ENCODE data around the gene RNF130.

Gene RNF130

DNA sequence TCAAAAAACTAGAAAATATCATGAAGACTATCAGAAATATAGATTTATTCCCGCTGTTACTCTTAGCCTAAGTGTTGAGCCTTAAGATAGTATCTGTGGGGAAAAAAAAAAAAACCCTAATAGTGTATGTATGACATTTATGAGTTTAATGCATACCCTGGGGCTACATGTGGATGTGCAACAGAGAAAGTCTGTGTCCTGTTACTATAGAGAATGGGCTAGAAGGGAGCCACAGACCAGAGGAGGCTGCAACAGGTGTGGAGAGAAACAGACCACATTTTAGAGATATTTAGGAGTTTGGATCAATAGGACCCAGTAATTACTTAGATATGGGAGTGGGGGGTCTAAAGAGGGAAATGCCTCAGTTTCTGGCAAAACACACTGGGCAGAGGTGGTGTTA, 15.4 kb downstream of the RNF130 start:
- DNase-seq (ENCODE audit: low read depth in 1 of 2, low spot score in 1 of 2), result no peak

DNA sequence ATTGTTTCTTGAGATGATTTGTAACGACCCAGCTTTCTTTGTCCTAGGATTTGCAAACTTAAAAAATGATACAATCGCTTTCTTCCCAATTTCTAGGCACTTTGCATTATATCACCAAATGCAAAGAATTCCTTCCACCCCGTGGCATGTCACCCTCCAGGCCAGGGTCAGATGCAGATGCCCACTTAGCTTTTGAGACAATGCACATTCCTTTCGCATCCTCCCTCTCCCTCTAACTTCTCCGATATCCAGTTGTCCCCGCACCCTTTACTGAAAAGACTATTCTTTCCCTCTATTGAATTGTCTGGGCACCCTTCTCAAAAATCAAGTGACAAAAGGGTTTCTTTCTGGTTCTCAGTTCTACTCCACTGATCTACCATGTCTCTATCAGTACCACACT, 17.3 kb downstream of the RNF130 start:
- no peak for DNase-seq (ENCODE audit: low read depth in 1 of 2, low spot score in 1 of 2)

DNA sequence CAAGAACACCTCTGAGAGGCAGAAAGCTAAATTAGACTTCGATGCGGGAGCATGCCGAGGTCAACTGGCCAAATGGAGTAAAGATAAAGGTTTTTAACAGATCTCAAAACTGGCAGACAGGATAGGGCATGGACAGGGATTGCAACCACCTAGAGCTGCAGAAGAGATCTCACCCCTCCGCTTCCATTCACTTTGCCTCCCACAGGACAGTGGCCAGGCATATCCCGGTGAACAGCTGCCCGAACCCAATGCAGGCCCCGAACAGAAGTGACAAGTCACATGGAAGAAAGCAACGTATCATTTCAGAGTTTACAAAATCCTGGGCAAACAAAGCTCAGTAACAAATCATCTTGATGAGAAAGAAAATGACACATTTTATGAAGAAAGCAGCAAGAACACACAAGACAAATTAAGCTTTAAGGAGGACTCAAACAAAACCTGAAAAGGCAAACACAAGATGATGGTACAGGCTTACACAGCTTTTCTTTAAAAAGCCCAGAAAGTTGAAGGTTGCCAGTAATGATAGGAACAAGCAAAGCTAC, 18.4 kb downstream of the RNF130 start:
- no peak for DNase-seq (ENCODE audit: low read depth in 1 of 2, low spot score in 1 of 2)

DNA sequence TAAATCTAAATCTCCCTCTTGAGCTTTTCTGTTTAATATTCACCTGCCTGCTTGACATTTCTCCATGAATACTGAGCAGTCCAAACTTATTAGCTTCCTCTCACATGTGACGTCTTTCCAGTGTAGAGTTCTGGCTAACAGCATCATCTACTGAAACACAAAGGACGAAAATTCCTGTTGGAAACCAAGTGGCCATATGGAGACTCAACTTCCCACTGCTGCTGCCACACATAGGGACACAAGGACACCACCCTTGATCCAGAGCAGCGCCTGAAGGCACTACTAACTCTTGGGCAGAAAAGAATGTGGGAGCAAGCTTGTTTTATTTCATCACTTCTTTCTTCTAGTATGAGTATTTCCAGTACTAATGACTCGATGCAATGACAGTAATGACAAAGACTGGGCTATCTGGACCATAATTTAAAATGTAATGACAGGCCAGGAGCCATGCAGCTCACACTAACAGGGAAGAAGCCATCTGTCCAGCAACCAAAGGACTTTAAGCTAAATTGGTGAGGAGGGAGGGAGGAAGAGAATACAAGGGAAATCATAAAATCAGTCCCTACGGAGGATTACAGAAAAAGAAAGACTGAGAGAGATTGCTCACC, 19.2 kb downstream of the RNF130 start:
- no peak for DNase-seq (ENCODE audit: low read depth in 1 of 2, low spot score in 1 of 2)

DNA sequence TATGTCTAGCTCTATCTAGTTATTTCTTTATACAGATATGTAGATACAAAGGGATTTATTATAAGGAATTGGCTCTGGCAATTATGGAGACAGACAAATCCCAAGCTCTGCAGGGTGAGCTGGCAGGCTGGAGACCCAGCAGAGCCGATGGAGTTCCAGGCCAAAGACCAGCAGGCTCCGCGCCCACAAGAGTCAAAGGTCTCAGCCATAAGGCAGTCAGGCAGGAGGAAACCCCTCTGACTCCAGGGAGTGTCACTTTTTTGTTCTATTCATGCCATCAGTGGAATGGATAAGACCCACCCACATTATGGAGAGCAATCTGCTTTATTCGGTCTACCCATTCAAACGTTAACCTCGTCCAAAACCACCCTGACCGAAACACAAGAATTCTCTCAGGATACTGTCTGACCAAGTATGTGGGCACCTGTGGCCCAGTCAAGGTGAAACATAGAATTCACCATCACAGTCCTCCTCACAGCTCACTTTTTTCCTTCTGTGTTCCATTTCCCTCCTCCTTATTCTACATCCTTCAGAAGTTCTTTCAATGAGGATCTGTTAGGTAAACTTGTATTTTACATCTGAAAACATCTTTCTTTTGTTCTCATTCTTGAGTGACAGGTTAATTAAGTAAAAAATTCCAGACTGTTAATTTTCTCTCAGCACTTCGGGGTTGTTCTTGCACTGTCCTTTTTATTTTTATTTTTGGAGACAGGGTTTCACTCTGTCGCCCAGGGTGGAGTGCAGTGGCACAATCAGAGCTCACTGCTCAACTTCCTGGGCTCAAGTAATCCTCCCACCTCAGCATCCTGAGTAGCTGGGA, 21.2 kb downstream of the RNF130 start:
- DNase-seq (ENCODE audit: low read depth in 1 of 2, low spot score in 1 of 2), result no peak

DNA sequence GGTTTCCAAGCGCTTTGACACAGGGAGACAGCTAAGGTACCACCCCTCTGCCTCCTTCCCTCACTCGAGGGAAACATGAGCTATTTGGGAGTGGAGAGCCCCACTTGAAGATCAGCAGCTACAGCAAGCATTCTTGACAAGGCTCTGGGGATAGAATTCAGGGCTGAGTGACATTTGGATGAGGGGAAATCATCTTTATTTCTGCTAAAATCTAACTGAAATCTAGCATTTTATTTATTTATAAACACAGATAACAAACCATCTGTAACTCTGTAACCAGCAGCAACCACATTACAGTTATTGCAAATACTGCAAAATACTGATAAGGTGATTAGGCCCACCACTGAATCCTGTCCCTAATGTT, 22.4 kb downstream of the RNF130 start:
- DNase-seq (ENCODE audit: low read depth in 1 of 2, low spot score in 1 of 2), result no peak

DNA sequence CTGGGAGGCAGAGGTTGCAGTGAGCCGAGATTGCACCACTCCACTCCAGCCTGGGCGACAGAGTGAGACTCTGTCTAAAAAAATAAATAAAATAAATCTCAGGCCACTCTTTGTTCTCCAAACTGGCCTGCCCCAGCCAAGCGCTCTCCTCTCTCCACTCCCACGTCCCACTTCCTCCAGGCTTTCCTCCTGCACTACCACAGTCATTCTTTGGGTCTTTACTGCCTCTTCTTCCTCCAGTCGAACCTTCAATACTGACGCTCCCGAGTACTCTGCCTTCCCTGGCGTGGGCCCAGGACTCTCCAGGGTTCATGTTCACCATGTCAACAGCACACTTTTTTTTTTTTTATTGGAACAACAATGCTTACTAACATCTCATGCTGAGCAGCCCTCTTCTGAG, 23.9 kb downstream of the RNF130 start:
- DNase-seq (ENCODE audit: low read depth in 1 of 2, low spot score in 1 of 2), result no peak

DNA sequence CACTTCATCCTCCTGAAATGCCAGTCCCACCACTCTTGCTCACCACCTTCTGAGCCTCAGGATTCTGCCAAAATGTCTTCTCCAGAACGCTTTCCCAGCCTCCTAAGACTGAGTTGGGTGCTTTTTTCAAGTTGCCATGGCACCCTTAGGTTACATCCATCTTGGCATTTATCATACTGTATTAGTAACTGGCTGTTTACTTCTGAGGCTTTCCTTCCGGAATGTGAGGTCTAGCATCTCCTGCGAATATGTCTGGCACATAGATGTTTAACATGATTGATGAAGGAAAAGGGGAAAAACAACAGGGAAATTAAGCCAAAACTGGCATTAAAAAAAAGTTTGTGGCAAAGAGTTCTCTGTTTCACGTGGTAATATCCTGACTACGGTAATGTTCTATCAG, 24.9 kb downstream of the RNF130 start:
- DNase-seq (ENCODE audit: low read depth in 1 of 2, low spot score in 1 of 2), result no peak

DNA sequence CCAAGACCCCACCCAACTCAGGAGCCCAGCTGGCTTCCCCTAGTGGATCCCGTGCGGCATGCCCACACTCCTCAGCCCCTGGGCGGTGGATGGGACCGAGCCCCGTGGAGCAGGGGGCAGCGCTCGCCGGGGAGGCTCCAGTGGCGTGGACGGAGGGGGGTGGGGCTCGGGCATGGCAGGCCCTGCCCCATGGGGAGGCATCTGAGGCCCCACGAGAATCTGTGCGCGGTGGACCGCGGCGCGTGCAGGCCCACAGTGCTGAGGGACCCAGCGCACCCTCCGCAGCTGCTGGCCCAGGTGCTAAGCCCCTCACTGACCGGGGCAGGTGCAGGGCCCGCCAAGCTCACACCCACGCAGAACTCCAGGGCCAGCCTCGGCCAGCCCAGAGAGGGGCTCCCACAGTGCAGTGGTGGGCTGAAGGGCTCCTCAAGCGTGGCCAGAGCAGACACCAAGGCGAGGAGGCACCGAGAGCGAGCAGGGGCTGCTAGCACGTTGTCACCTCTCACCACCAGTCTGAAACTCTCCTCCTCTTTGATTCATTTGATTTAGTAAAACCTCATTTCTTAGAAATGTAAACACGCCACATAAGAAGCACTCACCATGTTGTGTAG, 25.6 kb downstream of the RNF130 start:
- DNase-seq (ENCODE audit: low read depth in 1 of 2, low spot score in 1 of 2), result no peak

DNA sequence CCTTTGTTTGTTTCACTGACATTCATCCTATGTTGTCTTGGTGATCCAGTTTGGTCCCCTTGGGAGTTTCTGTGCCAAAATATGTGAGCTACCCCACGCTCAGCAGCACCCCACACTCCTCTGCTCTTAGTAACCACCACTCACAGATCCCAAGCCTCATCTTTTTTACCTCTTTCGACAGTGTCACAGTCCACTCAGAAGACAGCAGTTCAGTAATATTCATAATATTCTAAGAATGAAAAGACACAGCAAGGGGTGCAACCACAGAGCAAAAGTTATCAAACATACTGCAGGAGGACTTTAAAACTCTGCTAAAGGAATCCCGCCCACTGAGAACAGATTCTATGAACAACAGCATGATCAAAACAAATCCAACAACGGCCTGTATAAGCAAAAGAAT, 28.2 kb downstream of the RNF130 start:
- no peak for DNase-seq (ENCODE audit: low read depth in 1 of 2, low spot score in 1 of 2)

DNA sequence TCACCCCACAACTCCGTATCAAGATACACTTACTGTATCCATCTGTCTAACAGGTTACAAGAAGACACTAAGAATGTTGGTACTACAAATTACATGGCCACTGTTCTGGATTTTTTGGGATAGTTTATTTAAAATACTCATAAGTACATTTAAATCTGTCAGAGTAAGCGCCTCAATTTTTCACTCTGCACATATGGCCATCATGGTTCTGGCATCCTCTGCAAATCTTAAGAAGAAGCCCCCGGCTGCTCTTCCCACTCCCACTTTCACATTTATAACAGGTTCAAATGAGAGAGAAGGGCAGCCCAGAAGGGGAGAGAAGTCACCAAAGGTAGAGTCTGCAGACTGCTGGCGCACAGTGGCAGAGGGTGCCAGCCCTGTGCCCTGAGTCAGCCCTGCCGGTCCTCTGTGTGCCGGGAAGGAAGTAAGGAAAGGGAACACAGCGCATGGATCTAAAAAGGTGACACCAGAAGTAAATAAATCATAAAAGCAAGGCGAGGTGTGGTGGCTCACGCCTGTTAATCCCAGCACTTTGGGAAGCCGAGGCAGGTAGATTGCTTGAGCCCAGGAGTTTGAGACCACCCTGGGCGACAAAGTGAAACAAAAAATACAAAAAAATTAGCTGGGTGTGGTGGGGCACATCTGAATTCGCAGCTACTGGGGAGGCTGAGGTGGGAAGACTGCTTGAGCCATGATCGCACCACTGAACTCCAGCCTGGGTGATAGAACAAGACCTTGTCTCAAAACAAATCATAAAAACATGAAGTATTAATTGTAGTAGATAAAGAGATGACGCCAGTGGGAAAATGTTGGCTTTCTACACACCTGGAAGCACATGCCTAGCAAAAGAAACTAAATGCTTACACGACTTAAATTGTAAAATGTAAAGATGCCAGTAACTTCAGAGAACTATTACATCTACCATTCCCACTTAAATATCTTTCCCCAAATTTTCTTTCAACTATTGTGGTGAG, 30.0 kb downstream of the RNF130 start:
- DNase-seq (ENCODE audit: low read depth in 1 of 2, low spot score in 1 of 2), result no peak

DNA sequence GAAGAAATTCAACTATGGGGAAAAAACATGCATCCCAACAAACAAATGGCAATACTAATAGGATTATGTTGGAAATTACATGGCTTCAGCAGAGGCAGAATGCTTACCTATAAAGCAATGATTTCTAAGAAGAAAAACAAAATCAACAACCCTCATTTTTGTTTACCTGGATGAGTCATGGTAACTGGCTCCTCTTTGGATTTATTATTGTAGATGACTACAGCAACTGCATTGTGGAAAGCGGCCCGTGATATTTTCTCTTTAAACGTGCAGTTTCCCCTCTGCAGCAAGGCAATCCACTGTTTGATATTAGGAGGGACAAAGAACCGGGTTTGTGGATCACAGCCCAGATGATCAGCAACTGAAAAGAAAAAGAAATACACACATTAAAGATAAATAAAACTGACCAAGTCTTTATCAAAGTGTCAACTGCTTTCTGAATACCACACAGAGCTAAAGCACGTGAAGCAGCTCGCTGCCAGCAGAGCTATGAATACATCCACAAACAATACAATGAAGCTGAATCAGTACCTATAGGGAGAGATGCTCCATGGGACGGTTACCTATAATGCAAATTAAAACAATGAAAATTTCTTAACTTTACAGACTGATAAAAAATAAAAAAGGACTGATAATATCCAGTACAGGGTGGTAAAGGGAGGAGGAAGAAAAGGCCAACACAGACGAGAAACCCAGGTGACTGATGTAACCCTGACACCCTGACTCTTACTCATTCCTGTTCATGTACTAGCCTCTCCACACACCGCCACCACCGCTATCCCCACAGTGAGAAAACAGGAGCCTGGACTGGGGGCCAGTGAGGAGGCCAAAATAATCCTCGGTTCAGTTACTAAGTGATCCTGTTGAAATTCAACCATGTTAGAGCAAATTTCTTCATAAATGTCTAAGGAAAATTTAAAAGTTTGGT, 31.0 kb downstream of the RNF130 start:
- DNase-seq (ENCODE audit: low read depth in 1 of 2, low spot score in 1 of 2), result no peak

DNA sequence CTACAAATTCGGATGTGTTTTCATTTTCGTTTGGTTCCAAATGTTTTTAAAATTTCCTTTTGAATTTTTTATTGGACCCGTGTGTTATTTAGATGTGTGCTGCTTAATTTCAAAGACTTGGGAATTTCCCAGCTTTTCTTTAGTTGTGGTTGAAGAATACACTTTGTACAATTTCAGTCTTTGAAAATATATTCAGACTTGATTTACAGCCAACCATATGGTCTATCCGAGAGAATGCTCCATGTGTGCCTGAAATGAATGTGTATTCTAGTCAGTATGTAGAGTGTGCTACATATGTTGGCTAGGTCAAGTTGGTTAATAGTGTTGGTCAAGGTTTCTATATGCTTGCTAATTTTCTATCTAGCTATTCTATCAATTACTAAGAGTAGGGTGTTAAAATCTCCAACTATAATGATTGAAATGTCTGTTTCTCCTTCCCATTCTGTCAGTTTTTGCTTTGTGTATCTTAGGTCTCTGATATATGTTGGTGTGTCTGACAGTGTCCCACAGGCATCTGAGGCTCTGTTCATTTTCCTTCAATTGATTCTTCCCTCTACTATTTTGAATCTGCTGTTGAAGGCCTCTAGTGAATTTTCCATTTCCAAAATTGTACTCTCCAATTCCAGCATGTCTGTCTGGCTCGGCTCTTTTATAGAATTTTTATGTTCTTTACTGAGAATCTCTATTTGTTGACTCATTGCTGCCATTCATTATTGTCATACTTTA, 36.2 kb downstream of the RNF130 start:
- no peak for DNase-seq (ENCODE audit: low read depth in 1 of 2, low spot score in 1 of 2)

DNA sequence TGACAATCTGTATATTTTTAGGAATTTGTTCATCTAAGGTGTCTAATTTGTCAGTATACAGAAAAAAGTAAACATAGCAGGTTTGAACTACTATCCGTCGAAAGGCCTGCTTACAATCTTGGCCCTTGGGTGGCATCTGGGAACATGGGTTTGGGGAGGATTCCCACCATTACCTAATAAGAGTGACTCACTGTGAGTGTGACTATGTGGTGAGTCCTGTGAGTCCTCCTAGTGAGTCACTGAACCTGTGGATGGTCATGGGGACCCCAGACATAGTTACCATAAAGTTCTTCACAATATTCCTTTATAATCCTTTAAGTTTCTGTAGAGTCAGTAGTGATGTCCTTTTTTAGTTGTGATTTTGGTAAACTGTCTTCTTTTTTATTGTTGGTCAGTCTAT, 37.0 kb downstream of the RNF130 start:
- DNase-seq (ENCODE audit: low read depth in 1 of 2, low spot score in 1 of 2), result no peak

DNA sequence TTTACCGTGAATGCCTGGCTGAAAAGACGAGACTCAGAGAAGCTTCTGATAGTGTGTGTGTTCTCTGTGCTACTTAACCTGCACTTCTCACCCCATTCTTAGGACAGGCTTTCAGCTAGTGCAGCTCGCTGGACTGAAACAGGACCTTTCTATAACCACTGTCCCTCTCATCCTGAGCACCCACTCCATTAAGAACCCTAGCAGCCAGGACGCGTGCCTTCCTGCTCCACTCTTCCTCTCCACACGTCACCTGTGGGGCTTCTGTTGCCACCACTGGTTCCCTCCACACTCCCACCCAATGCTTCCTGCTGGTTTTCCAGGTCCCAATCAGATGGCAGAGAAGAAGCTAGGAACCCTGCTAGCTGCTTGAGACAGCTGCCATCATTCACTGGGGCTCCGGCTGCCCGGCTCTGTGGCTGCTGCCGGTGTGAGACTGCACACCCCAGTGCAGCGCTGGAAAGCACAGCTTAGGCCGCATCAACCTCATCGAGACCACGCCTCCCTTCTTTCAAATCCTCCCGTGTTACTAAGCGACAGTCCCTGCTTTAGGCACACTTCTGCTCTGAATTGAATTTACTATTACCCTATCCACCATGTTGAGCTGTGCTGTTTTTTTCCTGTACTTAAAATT, 44.0 kb downstream of the RNF130 start:
- no peak for DNase-seq (ENCODE audit: low read depth in 1 of 2, low spot score in 1 of 2)

DNA sequence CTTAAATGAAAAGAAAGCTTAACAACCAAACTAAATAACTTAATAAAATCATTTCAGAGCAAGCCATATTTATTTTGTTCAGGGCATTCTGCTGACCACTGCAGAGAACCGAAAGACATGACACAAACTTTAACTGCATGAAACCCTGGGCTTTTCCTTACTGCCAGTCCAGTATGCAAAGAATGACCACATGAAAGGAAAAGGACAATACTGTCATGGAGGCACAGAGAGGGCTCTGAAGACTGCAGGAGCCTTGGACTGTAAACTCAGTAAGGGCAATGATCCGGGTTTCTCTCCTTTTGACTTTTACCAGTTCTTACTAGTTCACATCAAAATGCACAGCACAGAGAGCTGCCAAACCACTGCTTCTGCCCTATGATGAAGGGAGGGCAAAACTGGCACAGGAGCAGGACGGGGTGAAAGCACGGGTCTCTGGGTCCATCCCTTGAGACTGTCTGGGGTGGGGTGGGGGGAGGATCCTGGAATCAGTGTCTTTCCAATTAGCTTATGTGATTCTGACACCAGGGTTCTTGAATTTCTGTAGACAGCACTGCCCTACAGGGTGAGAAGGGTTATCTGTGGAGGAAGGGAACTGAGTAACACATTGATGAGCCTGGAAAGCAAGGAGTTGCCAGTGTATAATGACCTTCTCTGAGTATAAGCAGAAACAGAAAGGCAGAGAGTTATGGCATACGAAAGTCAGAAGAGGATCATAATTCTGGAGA, 44.7 kb downstream of the RNF130 start:
- DNase-seq (ENCODE audit: low read depth in 1 of 2, low spot score in 1 of 2), result no peak

DNA sequence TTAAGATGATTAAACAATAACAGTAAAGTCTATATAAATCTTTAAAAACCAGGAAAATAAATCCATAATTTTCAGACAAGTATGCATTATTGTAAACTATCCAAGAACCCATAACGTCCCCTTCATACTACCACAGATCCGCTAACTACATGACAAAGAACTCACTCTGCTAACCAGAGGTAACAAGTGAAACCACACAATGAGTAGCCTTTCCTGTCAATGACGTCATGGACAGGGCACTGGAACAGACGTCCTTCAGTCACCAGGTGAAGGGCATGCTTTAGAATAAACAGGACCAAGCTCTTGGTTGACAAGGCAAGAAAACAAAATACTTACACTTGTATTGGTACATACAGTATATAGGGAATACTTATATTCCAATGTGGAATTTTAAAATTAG, 45.2 kb downstream of the RNF130 start:
- DNase-seq (ENCODE audit: low read depth in 1 of 2, low spot score in 1 of 2), result no peak

DNA sequence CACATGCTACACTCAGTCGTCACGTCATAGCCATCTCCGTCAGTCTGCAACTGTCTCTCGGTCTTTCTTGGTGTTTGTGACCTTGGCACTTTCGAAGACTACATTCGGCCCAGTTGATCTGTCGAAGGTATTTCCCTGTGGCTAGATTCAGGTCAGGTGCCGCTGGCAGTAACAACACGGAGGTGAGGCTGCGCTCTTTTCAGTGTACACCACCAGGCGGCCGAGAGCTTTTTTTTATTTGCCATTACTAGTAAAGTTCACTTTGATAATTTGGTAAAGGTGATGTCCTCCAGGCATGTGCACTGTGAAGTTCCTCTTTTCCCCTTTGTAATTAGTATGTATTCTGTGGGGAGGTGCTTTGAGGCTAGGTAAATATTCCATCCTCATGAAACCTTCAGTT, 49.7 kb downstream of the RNF130 start:
- DNase-seq (ENCODE audit: low read depth in 1 of 2, low spot score in 1 of 2), result no peak
